ENCODE measurements around the gene XRN2. TPM values are rescaled to one million over a fixed set of nuclear protein-coding genes. Genes with fewer than 3 reads are reported as not detected.

Gene XRN2
- total and polyA plus RNA-seq, 4 donors = 20.9 to 40.3 (median 25.2) TPM

DNA sequence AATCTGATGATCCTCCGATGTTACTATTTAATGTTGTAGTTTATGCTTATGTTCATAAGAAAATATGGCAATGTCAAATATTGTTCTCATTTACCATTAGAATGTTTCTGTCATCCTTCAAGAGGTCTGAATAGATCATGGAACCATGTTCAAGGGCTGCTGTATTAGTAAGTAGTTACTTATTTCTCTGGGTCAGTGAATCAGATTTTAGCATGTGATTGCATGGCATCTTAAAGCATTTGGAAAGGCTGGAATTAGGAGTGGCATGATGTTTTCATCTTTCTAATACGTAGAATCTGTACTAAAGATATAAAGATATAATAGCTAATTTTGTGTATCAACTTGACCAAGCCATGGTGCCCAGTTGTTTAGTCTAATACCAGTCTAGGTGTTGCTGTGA is 134.7 kb downstream of the XRN2 start:
- DNase-seq (ENCODE audit: low spot score) = no peak
- Histone ChIP-seq H3K9ac (ENCODE audit: low read depth in 1 of 2, low read length in 2 of 2) (no peak overlapping the region), H3K27me3 (ENCODE audit: control insufficient read depth in 4 of 4, insufficient read depth in 4 of 4, low read length in 3 of 4) (peaks cover 0 to 10% (median 2%) of the 10 kb centered on the region in 4 donors), H3K9me3 (ENCODE audit: control insufficient read depth in 4 of 4, low read length in 3 of 4) (no peaks in the 10 kb centered on the region), H3K4me1 (ENCODE audit: control insufficient read depth in 4 of 4, insufficient read depth in 4 of 4, low read length in 3 of 4) (no peaks in the 10 kb centered on the region), H3K27ac (ENCODE audit: low read depth in 1 of 2, low read length in 2 of 2) (no peak overlapping the region), H3K36me3 (ENCODE audit: control insufficient read depth in 4 of 4, insufficient read depth in 3 of 4, low read depth in 1 of 4, low read length in 3 of 4) (no peaks in the 10 kb centered on the region), H3K4me3 (ENCODE audit: low read depth in 1 of 3, low read length in 3 of 3) (no peak overlapping the region)
- TF ChIP-seq, protein P1, sequence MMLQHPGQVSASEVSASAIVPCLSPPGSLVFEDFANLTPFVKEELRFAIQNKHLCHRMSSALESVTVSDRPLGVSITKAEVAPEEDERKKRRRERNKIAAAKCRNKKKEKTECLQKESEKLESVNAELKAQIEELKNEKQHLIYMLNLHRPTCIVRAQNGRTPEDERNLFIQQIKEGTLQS (IDR thresholded peaks at IDR 0.05) = no peak
- TF ChIP-seq, protein P2, sequence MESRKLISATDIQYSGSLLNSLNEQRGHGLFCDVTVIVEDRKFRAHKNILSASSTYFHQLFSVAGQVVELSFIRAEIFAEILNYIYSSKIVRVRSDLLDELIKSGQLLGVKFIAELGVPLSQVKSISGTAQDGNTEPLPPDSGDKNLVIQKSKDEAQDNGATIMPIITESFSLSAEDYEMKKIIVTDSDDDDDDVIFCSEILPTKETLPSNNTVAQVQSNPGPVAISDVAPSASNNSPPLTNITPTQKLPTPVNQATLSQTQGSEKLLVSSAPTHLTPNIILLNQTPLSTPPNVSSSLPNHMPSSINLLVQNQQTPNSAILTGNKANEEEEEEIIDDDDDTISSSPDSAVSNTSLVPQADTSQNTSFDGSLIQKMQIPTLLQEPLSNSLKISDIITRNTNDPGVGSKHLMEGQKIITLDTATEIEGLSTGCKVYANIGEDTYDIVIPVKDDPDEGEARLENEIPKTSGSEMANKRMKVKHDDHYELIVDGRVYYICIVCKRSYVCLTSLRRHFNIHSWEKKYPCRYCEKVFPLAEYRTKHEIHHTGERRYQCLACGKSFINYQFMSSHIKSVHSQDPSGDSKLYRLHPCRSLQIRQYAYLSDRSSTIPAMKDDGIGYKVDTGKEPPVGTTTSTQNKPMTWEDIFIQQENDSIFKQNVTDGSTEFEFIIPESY (IDR thresholded peaks at IDR 0.05) = no peak
- no peak for TF ChIP-seq YY1 (IDR thresholded peaks at IDR 0.05)
- TF ChIP-seq, protein P3, sequence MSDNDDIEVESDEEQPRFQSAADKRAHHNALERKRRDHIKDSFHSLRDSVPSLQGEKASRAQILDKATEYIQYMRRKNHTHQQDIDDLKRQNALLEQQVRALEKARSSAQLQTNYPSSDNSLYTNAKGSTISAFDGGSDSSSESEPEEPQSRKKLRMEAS (IDR thresholded peaks at IDR 0.05) = no peak
- no peak for TF ChIP-seq FOXA2 (IDR thresholded peaks at IDR 0.05)
- no peak for TF ChIP-seq GABPA (IDR thresholded peaks at IDR 0.05 in 1 of 2, conservative IDR thresholded peaks at IDR 0.05 in 1 of 2)
- TF ChIP-seq JUND (IDR thresholded peaks at IDR 0.05) = no peak
- TF ChIP-seq NR2F2 (IDR thresholded peaks at IDR 0.05) = no peak
- TF ChIP-seq, protein P4, sequence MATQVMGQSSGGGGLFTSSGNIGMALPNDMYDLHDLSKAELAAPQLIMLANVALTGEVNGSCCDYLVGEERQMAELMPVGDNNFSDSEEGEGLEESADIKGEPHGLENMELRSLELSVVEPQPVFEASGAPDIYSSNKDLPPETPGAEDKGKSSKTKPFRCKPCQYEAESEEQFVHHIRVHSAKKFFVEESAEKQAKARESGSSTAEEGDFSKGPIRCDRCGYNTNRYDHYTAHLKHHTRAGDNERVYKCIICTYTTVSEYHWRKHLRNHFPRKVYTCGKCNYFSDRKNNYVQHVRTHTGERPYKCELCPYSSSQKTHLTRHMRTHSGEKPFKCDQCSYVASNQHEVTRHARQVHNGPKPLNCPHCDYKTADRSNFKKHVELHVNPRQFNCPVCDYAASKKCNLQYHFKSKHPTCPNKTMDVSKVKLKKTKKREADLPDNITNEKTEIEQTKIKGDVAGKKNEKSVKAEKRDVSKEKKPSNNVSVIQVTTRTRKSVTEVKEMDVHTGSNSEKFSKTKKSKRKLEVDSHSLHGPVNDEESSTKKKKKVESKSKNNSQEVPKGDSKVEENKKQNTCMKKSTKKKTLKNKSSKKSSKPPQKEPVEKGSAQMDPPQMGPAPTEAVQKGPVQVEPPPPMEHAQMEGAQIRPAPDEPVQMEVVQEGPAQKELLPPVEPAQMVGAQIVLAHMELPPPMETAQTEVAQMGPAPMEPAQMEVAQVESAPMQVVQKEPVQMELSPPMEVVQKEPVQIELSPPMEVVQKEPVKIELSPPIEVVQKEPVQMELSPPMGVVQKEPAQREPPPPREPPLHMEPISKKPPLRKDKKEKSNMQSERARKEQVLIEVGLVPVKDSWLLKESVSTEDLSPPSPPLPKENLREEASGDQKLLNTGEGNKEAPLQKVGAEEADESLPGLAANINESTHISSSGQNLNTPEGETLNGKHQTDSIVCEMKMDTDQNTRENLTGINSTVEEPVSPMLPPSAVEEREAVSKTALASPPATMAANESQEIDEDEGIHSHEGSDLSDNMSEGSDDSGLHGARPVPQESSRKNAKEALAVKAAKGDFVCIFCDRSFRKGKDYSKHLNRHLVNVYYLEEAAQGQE (IDR thresholded peaks at IDR 0.05) = no peak
- no peak for TF ChIP-seq SP1 (IDR thresholded peaks at IDR 0.05)
- TF ChIP-seq HNF4G (IDR thresholded peaks at IDR 0.05) = no peak
- TF ChIP-seq TAF1 (conservative IDR thresholded peaks at IDR 0.05) = no peak
- no peak for TF ChIP-seq RAD21 (IDR thresholded peaks at IDR 0.05)
- no peak for TF ChIP-seq EGR1 (IDR thresholded peaks at IDR 0.05; ENCODE audit: low read depth in 2 of 2)
- TF ChIP-seq FOXA1 (IDR thresholded peaks at IDR 0.05) = no peak
- TF ChIP-seq, protein P5, sequence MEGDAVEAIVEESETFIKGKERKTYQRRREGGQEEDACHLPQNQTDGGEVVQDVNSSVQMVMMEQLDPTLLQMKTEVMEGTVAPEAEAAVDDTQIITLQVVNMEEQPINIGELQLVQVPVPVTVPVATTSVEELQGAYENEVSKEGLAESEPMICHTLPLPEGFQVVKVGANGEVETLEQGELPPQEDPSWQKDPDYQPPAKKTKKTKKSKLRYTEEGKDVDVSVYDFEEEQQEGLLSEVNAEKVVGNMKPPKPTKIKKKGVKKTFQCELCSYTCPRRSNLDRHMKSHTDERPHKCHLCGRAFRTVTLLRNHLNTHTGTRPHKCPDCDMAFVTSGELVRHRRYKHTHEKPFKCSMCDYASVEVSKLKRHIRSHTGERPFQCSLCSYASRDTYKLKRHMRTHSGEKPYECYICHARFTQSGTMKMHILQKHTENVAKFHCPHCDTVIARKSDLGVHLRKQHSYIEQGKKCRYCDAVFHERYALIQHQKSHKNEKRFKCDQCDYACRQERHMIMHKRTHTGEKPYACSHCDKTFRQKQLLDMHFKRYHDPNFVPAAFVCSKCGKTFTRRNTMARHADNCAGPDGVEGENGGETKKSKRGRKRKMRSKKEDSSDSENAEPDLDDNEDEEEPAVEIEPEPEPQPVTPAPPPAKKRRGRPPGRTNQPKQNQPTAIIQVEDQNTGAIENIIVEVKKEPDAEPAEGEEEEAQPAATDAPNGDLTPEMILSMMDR (IDR thresholded peaks at IDR 0.05; ENCODE audit: low read depth, low read length, missing input control) = no peak
- TF ChIP-seq RXRA (IDR thresholded peaks at IDR 0.05) = no peak
- no peak for TF ChIP-seq HNF4A (conservative IDR thresholded peaks at IDR 0.05)
- 87% methylated on average over 2 of the region's 2 CpGs for WGBS

Small RNA genes lying within 50 kb of the gene (small RNA-seq; reads per million reads assigned to genes)
- not detected for gene RN7SKP140

Other genes with a start within 250 kb of the XRN2 start
- gene LINC00237, start 197.0 kb upstream of the XRN2 start, total RNA-seq = not detected
- gene LINC00237, start 197.0 kb upstream of the XRN2 start, polyA plus RNA-seq = not detected
- gene KIZ, start 177.2 kb upstream of the XRN2 start, total RNA-seq = 1 to 10 TPM; 4.7 to 9.5 TPM
- 1 to 10 TPM; 3.0 to 5.6 TPM for gene KIZ, start 177.2 kb upstream of the XRN2 start, polyA plus RNA-seq
- gene NKX2-4, start 94.2 kb downstream of the XRN2 start, total RNA-seq = not detected
- not detected for gene NKX2-4, start 94.2 kb downstream of the XRN2 start, polyA plus RNA-seq
- not detected for gene NKX2-2, start 210.7 kb downstream of the XRN2 start, total RNA-seq
- gene NKX2-2, start 210.7 kb downstream of the XRN2 start, polyA plus RNA-seq = not detected

All from liver (tissue), 10 donors.